KG1 (cell line): ENCODE measurements around the gene ZNF454.

ENCODE experiments used
- DNase-seq: peaks from one replicate; lab custom pipeline; 2025; lab: John Stamatoyannopoulos, UW

ZNF454 gene

GRCh38 chr5:178940569-178941360, at the start of gene ZNF454:
TSS of gene ZNF454 (plus strand) at chr5:178941198. CDS start at chr5:178942792, 1,594 bp downstream.
- no peak for DNase-seq

GRCh38 chr5:178895615-178896571, 45.1 kb upstream of the ZNF454 start, which contains the start of gene ZFP2:
TSS of gene ZFP2 (plus strand) at chr5:178895913. CDS start at chr5:178931314, 35,401 bp downstream.
- DNase-seq = no peak

GRCh38 chr5:178899289-178899688, 41.7 kb upstream of the ZNF454 start:
- DNase-seq = no peak

- DNase-seq = no peak
Measured at GRCh38 chr5:178902849-178903248, 38.1 kb upstream of the ZNF454 start.

GRCh38 chr5:178931846-178932760, 8.9 kb upstream of the ZNF454 start:
- DNase-seq = no peak

GRCh38 chr5:178941361-178941760, 363 bp downstream of the ZNF454 start:
- DNase-seq = no peak

GRCh38 chr5:178965465-178966055, 24.6 kb downstream of the ZNF454 start:
- DNase-seq = no peak

DNA sequence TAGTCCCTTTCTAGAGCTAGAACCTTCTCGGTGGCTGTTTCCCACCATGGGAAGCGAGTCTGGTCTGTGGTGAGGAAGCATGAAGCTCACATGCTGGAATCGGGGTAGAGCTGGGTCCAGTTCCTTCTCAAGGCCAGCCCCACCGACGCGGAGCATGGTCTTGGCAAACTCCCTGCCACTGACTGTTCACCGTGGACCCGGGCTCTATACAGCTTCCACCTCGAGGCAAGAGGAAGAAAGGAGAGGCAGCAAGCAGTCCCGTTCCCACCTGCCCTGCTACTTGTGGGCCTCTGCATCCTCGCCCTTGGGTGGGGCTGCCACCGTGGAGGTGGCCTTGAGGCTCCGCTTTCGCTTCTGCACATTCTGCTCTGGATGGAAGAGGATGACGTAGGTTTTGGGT, 40.4 kb downstream of the ZNF454 start:
- DNase-seq = no peak

GRCh38 chr5:178982941-178983340, 41.9 kb downstream of the ZNF454 start:
- no peak for DNase-seq

GRCh38 chr5:178983728-178984127, 42.7 kb downstream of the ZNF454 start:
- DNase-seq = no peak

DNA sequence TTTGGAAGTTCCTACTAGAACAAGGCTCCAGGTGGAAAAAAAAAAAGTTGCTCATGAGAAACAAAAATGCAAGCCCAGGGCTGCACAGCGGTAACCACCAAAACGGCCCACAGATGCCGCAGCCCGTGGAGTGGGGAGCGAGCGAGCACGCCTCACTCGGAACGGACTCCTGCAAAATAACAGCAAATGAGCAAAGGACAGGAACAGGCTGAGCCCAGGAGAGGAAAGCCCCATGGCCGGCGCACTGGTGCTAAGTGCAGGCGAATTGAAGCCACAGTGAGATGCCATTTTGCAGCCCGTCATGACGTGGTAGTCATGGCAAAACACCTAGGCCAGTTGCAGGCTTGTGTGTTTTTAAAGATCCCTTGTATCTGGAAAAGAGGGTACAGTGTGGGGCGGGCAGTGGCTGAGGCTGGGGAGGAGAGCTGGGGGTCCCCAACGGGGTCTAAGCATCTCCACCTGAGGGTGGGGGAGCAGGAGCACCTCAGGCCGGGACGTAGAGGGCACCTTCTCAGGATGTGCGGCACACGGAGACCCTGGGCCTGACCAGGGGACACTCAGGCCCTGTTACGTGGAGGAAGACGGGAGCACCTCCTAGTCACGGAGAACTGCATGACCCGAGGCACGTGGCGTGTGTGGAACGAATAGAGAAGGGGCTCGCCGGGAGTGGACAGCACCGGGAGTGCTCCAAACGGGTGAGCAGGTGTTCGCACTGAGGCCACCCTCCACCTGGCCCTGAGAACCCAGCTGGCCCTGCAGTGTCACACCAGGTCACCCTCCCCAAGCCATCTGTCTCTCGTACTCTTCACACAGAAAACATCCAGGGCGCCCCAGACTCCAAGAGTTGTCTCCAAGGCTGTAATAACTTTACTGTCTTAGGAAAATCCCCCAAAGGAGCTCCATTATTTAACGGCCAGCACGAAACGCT, 43.4 kb downstream of the ZNF454 start:
- DNase-seq = no peak

GRCh38 chr5:178986326-178986960, 45.4 kb downstream of the ZNF454 start:
- no peak for DNase-seq

DNA sequence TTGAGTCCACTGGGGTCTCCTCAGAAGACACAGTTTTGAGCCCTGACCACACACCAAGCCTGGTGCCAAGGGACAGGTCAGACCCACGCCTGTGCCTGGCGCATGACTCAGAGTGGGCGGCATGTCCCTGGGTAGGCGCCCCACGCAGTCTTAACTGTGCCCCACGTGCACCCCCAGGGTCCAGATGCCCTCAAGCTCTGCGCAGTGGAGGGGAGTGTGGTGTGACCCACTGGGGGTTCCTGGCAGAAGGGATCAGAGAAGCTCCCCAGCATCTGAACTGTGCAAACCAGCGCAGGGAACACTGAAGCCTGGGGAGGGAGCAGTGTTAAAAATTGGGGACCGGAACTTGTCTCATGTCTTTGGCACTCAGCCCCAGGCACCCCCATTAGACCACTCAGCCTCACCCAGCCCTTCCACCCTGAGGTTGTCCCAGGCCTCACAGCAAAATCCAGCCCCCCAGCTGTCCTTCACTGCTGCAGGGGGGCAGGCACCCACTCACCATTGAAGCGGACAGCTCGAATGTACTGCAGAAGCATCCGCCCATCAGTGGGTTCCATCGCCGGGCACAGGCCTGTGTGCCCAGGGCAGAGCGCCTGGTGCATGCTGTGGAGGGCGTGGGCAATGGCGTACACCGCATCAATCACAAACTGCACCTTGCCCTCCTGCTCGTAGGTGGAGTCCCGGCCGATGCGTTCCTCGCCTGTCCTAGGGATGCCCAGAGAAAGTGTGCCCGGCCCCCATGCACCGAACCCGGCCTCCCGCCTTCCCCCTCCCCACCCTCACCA, 47.6 kb downstream of the ZNF454 start:
- DNase-seq = no peak

GRCh38 chr5:178989311-178989710, 48.3 kb downstream of the ZNF454 start:
- no peak for DNase-seq

DNA sequence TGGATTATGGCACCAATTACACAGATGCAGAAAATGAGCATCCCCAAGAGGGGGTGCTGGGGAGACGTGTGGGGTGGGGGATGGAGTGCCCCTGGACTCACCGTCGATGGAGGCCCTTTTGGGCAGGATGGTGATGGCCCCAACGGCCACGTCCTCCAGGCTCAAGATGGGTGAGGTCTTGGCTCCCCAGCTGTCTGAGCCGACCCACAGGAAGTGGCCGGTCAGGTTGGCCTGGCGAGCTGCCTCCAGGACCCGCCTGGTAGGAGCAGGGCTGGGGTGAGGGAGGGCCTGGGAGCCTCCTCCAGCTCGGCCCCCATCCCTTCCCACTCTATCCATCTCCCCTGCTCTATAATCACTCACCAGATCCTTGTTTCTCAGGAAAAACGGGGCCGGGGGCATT, 49.5 kb downstream of the ZNF454 start:
- no peak for DNase-seq

GRCh38 chr5:178991190-178992145, 50.5 kb downstream of the ZNF454 start:
- no peak for DNase-seq

DNA sequence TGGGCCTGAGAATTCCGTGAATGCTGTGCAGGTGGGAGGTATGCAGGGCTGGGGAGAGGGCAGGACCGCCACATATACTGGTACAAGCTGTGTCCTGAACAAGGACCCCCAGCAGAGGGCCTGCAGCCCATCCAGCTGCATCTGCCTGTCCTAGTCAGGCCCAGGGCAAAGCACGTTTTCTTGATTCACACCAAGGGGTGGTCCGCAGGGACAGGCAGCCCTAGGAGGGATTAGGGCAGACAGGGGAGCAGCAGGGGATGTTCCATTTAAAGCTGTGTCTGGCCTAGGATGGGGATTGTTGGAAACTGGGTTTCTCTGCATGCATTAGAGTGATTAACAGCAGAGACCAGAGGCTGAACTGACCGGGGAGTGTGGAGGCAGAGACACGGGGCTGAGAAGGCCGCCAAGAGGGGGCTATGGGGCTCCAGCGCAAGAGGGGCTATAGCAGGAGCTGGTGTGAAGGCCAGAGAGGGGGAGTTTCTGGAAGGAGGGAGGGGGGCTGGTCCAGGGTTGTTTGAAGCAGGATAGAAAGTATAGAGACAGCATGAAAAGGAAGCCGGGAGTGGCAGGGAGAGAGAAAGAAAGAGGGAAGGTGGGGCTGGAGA, 51.4 kb downstream of the ZNF454 start:
- no peak for DNase-seq
